GM12891 (cell line): Measurements from ENCODE around the gene AGAP9.
"Not testable (repeated sequence)": the region's sequence is repeated elsewhere in the genome, so short reads cannot be mapped to it uniquely, and the experiment has no call there.

Source experiments
- DNase-seq: peaks from one replicate; pipeline ENCODE4 v3.0.0; 2011; ENCODE audit warnings: low spot score; ENCODE audit not compliant: insufficient read length
- FAIRE-seq: peaks from 2 replicates; lab custom pipeline; 2011; peaks lifted over from hg19 to GRCh38; lab: Jason Lieb, UNC
- POLR2A ChIP-seq: IDR thresholded peaks from 2 replicates; pipeline ENCODE4 v1.6.1; 2011; ENCODE audit warnings: low read depth, low read length, control low read depth
- POLR2AphosphoS5 ChIP-seq: IDR thresholded peaks from 2 replicates; pipeline ENCODE4 v1.6.1; 2011; ENCODE audit warnings: low read depth, low read length, control low read depth
- TAF1 ChIP-seq: IDR thresholded peaks from 2 replicates; pipeline ENCODE4 v1.6.1; 2011; ENCODE audit warnings: low read depth, low read length, control low read depth

Gene AGAP9

GRCh38 chr10:47553214-47553859 lies 29.9 kb upstream of the AGAP9 start:
- DNase-seq, result peak; percentile 13
- TF ChIP-seq POLR2A, result 0 out of 2 replicates have a peak, but pooled peaks have one; percentile 62
- TF ChIP-seq TAF1, result peak; percentile 77
- peak; percentile 69 for TF ChIP-seq POLR2AphosphoS5
- not testable (repeated sequence) for FAIRE-seq

GRCh38 chr10:47552719-47553118 lies 29.3 kb upstream of the AGAP9 start:
- DNase-seq, FAIRE-seq: not testable (repeated sequence)

- not testable (repeated sequence) for FAIRE-seq, DNase-seq
Measured at GRCh38 chr10:47547286-47547685, 23.8 kb upstream of the AGAP9 start.

DNA sequence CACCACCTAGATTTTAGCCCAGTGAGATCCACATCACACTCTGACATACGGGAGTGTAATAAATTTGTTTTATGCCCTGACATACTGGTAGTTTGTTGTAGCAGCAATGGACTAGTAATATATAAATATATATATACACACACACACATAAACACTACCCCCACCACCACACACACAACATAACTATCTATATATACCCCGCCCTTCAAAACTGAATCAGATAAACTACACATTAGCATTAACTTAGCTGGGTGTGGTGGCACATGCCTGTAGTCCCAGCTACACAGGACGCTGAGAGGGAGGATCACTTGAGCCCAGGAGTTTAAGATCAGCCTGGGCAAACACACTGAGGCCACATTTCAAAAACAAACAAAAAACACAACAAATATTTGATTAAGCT lies 13.0 kb upstream of the AGAP9 start:
- DNase-seq, FAIRE-seq: not testable (repeated sequence)

DNA sequence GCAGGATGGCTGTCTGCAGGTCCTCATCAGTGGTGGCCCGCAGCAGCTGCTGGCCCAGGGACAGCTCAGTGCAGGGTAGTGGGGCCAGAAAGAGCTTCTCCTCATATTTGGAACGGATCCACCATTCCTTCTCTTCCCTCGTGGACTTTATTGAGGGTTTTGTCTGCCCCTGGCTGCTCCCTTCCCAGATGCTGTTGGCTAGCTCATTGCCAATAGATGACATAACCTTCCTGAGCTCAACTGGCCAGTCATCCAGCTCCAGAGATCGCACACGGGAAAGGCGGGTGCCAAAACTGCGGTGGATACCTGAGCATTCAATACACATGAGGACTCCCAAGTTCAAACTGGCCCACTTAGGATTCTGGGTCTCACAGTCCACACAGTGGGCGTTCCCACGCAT lies 21.1 kb downstream of the AGAP9 start:
- not testable (repeated sequence) for FAIRE-seq, DNase-seq

DNA sequence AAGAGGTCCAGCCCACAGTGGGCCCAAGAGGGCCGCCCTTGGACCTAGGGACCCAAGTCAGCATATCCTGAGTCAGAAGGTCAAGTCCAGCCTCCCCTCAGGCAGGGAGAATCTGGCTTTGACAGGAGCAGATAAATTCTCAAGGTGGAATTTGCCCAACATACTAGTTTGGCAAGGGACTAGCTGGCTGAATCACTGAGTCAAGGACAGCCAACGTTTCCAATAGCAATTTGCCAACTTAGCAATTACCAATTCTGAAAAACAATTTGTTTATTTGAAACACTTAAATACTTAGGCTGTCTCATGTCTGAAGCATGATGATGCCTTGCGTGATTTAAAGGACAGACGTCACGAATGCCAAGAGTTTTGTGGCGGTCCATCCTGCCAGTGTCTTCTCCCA lies 29.2 kb downstream of the AGAP9 start:
- DNase-seq, FAIRE-seq: not testable (repeated sequence)

DNA sequence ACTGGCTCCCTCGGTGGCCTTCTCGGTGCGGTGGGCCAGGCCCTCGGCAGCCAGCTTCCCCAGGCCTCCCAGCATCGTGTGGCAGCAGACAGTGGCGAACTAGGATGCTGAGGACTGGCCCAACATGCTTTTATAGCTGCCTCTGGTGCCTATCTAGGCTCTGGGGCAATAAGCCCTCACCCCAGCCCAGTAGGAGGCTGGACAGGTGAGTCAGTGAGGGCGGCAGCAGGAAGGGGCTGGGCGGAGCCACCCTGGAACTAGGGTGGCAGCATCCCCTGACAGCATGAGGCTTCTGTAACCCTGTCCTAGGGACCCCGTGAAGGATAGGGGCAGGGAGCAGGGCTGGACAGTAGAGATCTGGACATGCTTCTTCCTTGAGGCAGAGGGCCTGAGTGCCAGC lies 31.8 kb downstream of the AGAP9 start, which contains the start of gene FAM25G:
FAM25G (minus strand) TSS at position 101 of the 400 bp plus-strand sequence; CDS start at position 75, 26 bp downstream.
- not testable (repeated sequence) for DNase-seq, FAIRE-seq

GRCh38 chr10:47489630-47490029 lies 33.8 kb downstream of the AGAP9 start:
- not testable (repeated sequence) for DNase-seq, FAIRE-seq

DNA sequence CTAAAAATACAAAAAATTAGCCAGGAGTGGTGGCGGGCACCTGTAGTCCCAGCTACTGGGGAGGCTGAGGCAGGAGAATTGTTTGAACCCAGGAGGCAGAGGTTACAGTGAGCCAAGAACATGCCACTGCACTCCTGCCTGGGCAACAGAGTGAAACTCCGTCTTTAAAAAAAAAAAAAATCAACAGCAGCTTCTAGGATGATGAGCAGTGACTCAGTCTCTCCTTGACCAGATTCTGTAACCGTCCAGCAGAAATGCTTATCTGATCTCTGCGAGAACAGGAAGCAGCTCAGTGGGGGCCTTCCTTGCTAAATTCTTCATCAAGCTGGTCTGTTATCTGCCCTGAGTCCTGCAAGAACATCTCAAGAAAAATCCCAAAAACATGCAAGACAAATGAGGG lies 37.5 kb downstream of the AGAP9 start:
- FAIRE-seq, DNase-seq: not testable (repeated sequence)

GRCh38 chr10:47484786-47485185 lies 38.7 kb downstream of the AGAP9 start:
- DNase-seq, FAIRE-seq: not testable (repeated sequence)

GRCh38 chr10:47483923-47484322 lies 39.5 kb downstream of the AGAP9 start, which contains the start of gene ANXA8:
TSS of gene ANXA8 (minus strand) at chr10:47484115. CDS start at chr10:47483933, 182 bp downstream.
- not testable (repeated sequence) for DNase-seq, FAIRE-seq

DNA sequence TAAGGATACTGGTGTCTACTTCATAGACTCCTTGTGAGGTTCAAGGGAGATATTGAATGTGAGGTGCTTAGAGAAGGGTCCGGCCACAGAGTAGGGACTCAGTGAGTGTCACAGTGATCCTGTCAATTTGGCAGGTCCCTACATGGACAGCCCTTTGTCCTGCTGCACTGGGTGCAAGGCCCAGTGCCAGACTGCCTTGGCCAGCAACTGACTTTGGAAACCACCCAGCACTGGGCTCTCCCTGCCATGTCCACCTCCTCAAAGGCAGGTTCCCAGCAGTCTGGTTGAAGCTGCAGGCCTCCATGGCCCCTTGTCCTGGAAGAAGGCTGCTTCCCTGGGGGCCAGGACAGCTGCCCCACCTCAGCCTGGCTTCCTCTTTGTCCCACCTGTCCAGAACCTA lies 41.1 kb downstream of the AGAP9 start:
- FAIRE-seq, result not testable (repeated sequence)

DNA sequence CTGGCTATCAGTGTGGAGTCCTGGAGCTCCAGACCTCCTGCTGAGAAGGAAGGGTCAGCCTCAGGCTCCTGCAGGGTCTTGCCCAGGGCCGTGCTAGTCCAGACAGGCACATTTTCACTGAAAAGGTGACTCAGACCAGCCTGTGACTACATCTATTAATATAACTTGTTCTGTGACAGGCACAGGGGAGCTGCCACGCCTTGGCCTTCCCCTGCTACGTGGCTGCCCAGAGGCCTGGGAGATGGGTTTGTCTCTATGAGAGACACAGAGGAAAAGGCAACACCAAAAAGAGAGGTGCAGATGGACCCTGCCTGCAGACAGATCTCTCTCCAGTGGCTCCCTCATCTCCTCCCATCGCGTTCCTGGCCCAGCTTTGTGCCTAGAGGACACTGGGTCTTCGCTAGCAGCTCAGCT lies 41.7 kb downstream of the AGAP9 start:
- DNase-seq, FAIRE-seq: not testable (repeated sequence)

More for the DNA sequence above, 41.1 kb downstream of the AGAP9 start:
- DNase-seq, result not testable (repeated sequence)

DNA sequence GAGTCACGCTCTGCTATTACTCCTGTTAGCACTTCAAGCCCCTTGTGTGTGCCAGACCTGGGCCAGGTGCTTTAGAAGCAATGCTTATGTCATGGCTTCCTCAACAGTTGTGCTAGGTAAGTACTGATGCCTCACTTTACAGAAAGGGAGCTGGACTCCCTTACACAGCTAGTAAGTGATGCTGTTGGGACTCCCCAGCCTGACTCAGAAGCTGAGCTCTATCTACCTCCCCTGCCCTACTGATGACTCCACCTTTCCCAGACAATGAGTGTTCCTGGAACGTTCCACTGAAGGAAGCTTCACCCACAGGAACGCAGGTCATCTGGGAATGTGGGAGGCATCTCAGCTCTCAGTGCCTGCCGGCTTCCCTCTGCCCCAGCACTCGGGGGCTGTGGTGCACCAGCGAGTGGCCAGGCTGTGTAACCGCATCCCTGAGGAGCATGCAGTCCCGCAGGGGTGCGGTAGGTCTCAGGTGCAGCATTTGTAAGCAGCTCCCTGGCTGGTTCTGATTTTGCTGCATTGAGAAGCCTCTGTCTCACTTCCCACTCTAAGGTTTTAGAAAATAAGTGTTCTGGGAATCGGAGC lies 42.2 kb downstream of the AGAP9 start:
- DNase-seq, FAIRE-seq: not testable (repeated sequence)

GRCh38 chr10:47480133-47480532 lies 43.3 kb downstream of the AGAP9 start:
- not testable (repeated sequence) for DNase-seq, FAIRE-seq

DNA sequence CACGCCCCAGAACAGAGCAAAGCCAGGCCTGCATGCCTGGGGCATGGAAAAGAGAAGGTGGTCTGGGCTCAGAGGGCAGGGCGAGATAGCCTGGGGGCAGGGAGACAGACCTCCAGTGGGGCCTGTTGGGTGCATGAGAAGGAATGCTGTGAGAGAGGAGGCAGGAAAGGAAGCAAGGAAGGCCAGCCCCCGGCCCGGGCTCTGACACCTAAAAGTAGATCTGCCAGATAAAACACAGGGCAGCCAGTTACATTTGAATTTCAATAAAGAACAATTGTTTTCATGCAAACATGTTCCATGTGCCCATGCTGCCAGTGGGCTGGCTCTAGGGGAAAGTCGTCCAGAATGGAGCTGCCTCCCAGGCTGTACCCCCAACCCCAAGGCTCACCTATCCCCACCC lies 45.3 kb downstream of the AGAP9 start:
- FAIRE-seq, result not testable (repeated sequence)

DNA sequence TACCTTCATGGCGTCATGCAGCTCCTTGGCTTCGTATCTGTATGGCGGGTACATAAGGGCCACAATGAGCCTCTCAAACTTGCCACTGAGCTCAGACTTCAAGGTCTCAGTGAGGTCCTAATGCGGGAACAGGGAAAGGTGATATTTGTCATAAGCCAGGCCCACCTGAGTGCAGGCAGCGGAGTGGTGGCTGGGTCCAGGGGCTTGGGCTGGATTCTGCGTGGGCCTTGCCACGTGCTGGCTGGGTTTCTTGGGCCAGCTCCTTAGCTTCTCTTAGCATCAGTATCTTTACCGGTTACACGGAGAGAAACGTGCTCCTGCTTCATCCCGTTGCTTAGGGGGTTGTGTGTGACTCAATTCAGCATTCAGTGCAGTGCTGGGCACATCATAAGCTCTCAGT lies 46.4 kb downstream of the AGAP9 start:
- not testable (repeated sequence) for FAIRE-seq, DNase-seq

More for the DNA sequence above, 45.3 kb downstream of the AGAP9 start:
- not testable (repeated sequence) for DNase-seq

GRCh38 chr10:47475101-47475500 lies 48.3 kb downstream of the AGAP9 start:
- FAIRE-seq, DNase-seq: not testable (repeated sequence)

DNA sequence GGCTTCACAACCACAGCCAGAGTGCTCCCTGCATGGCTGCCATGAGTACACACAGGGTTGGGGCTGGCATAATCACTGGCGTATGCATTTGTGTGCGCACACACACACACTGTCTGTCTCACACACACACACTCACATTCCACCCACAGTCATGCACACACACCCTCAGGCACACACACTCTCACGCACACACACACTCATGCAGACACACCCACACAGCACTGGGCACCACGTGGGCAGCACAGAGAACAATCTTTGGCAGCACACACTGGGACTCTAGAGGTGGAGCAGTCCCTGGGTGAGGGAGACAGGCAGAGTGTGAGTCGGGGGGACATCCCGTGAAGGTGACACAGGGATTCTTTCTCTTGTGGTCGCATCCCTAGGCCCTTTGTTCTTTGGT lies 49.9 kb downstream of the AGAP9 start:
- not testable (repeated sequence) for FAIRE-seq, DNase-seq

- FAIRE-seq, DNase-seq: not testable (repeated sequence)
Measured at GRCh38 chr10:47472647-47473046, 50.8 kb downstream of the AGAP9 start.
